GM18508 (cell line): ENCODE data around the gene KLK6.
"Not testable (repeated sequence)": the region's sequence is repeated elsewhere in the genome, so short reads cannot be mapped to it uniquely, and the experiment has no call there.

ENCODE experiments used
- ATAC-seq: cut with Tn5 transposase; IDR thresholded peaks from one replicate; pipeline ENCODE4 v1.9.1; 2021; ENCODE audit warnings: moderate number of reproducible peaks; ENCODE audit not compliant: insufficient read depth, unreplicated experiment

Gene KLK6

GRCh38 chr19:50998061-50998460, 28.7 kb upstream of the KLK6 start:
- ATAC-seq, result no peak

- ATAC-seq, result no peak
These were observed 24.7 kb upstream of the KLK6 start for GRCh38 chr19:50994129-50994528.

DNA sequence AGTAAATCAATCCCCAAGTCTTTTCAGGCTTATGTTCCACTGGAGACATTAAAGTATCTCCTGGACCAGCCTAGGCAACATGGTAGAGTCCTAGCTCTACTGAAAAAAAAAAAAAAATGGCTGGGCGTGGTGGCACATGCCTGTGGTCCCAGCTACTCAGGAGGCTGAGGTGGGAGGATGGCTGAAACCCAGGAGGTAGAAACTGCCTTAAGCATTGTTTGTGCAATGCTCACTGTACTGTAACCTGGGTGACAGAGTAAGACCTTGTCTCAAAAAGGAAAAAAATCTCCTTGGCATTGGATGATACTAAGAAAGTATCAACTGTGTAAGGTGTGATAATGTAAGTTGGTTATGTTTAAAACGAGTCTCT, 23.3 kb upstream of the KLK6 start:
- ATAC-seq, result no peak

GRCh38 chr19:50984416-50984815, 15.0 kb upstream of the KLK6 start:
- not testable (repeated sequence) for ATAC-seq

DNA sequence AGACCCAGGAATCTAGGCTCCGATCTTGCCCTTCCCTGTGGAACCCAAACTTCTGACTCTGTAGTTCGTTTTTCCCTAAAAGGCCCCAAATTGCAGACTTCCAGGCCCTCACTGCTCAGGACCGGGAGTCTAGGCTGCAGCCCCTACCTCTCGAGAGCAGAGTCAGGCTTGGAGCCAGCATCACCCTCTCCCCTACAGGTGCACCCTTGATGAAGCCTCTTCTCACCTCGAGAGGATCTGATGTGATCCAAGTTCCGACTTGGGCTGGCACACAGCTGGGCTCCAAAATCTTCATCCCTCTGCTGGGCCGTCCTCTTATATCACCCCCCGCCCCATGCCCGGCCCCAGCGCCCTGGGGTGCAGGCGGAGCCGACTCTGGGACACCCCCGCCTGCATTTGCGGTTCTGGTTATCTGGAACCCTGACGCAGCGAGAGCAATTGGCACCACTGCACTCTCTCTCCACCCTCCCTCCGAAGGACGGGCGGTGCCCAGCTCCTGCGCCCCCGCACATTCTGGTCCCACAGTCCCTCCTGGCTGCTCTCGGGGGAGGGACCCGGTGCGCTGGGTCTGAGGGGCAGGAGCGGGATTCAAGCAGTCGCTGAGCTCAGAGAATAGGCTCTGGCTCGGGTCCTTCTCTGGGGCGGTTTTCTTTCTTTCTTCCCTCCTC, 14.4 kb upstream of the KLK6 start, which contains the start of gene KLK7:
Gene KLK7 (minus strand): TSS at position 293 of the 668 bp plus-strand sequence. CDS start 1,518 bp downstream, outside the sequence.
- no peak for ATAC-seq

- ATAC-seq, result no peak
These were observed 12.8 kb upstream of the KLK6 start for GRCh38 chr19:50982186-50982585.

- no peak for ATAC-seq
These were observed 12.3 kb upstream of the KLK6 start for GRCh38 chr19:50981587-50982146.

GRCh38 chr19:50980208-50980607, 10.8 kb upstream of the KLK6 start:
- ATAC-seq, result no peak

GRCh38 chr19:50979758-50980157, 10.4 kb upstream of the KLK6 start:
- ATAC-seq, result no peak

GRCh38 chr19:50978772-50979390, 9.5 kb upstream of the KLK6 start:
- ATAC-seq, result no peak

- ATAC-seq, result no peak
These were observed 8.2 kb upstream of the KLK6 start for GRCh38 chr19:50977626-50978025.

DNA sequence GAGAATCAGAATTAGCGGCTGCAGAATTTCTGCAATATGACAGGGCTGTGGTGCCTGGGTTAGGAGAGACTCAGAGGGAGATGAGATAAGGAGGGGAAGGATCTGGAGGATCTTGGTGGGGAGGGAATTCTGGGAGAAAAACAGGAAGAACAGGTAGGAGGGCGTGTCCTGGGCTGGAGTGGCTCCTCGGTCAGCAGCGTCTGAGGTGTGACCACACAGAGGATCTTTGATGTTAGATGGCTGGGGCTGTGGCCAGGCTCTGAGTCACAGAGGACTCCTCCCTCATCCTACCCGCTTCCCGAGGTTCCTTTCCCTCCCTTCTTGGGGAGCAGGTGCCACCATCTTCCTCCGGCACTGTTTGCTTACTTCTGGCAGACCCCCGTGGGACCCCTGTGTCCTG, 6.4 kb upstream of the KLK6 start:
- ATAC-seq, result no peak

DNA sequence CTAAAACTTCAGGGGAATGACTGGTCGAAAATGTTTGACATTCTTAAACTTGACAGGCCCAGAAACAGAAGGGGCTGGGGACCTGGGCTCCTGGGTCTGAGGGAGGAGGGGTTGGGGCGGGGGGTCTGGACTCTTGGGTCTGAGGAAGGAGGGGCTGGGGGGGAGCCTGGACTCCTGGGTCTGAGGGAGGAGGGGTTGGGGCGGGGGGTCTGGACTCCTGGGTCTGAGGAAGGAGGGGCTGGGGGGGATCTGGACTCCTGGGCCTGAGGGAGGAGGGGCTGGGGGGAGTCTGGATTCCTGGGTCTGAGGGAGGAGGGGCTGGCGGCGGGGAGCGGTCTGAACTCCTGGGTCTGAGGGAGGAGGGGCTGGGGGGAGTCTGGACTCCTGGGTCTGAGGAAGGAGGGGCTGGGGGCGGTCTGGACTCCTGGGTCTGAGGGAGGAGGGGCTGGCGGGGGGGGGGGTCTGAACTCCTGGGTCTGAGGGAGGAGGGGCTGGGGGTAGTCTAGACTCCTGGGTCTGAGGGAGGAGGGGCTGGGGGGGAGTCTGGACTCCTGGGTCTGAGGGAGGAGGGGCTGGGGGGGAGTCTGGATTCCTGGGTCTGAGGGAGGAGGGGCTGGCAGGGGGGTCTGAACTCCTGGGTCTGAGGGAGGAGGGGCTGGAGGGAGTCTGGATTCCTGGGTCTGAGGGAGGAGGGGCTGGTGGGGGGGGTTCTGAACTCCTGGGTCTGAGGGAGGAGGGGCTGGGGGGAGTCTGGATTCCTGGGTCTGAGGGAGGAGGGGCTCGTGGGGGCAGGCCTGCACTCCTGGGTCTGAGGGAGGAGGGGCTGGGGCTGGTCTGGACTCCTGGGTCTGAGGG, 5.5 kb upstream of the KLK6 start:
- ATAC-seq, result no peak

- no peak for ATAC-seq
These were observed 3.5 kb upstream of the KLK6 start for GRCh38 chr19:50972795-50973376.

DNA sequence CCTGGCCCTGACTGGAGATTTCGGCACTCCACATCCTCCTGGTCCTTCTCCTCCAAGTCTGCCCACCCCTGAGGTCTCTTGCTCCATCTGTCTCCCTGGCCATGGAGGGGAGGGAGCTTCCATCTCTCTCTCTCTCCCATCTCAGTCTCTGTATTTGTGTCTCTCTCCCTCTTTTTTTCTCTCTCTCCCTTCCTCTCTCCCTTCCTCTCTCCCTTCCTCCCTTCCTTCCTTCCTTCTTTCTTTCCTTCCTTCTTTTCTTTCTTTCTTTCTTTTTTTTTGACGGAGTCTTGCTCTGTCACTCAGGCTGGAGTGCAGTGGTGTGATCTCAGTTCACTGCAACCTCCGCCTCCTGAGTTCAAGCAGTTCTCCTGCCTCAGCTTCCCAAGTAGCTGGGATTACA, 419 bp upstream of the KLK6 start:
- ATAC-seq, result not testable (repeated sequence)

DNA sequence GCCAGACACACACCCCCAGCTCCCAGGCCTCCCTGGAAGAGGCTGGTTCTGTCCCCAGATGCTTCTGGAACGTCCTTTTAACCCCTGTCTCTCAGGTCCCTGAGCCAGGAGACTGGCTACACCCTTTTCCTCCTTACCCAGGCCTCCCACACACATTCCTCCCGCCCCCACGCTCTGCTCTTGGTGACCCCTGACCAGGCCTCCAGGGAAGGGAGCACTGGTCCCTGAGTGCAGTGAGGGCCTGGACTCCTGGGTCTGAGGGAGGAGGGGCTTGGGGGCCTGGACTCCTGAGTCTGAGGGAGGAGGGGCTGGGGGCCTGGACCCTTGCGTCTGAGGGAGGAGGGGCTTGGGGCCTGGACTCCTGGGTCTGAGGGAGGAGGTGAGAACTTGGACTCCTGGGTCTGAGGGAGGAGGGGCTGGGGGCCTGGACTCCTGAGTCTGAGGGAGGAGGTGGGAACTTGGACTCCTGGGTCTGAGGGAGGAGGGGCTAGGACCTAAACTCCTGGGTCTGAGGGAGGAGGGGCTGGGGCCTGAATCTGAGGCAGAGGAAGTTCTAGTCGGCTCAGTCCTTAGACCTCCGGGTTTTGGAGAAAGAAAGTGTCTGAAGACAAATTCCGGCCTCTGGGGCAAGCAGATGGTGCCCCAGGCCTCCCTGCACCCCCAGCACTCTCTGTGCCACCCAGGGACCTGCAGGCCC, 527 bp downstream of the KLK6 start:
- ATAC-seq, result no peak

DNA sequence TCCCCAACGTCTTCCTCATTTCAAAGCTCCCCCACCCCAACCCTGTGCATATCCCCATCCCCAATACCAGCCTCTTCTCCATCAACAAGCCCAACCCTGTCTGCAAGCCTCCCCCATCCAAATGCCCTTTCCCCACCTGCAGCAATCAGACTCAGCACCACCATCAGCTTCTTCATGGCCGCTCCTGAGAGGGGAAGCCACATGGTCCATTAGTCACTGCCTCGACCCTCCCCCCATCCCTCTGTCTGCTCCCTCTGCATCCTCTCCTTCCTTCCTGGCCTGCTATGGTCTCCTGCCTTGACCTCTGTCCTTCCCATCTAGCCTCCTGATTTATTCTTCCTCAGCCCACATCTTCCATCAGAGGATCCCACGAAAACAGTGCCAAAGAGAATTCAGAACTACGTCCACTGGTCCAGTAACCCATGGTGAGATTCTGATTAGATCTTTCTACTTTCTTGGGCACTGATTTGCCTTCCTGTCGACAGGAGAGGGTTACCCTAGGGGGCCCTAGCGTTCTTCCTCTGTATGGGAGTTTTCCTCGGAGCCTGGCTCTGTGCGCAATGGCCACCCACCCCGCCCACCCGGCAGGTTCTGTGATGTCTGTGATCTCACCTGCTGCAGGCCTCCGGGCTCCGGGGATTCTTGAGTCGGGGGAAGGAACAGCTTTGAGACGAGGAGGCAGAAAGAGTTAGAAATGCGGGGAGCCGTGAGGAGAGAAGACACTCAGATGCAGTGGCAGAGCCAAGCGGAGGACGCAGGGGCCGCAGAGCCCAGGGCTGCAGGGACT, 1.3 kb downstream of the KLK6 start:
- ATAC-seq, result no peak

GRCh38 chr19:50964266-50964665, 5.1 kb downstream of the KLK6 start:
- no peak for ATAC-seq

DNA sequence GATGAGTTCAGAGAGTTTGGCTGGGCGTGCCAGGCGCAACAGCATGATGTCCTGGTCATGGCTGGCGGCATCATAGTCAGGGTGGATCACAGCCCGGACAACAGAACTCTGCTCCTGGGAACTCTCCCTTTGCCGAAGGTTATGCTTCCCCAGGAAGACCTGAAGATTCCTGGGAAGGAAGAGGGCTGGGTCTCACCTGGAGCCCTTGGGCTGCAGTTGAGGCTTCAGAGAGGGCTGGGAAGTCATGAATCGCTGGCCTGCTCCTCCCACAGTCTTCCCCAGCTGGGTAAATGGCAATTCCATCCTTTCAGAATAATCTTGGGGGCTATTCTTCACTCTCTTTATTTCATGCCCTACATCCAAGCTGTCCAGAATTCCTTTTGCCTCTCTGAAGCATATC, 6.0 kb downstream of the KLK6 start:
- no peak for ATAC-seq
